Transverse colon (tissue), 3 donors: Measurements from ENCODE around the gene OXCT1.

Source experiments
- POLR2A ChIP-seq: fragments of 450-650 bp; IDR thresholded peaks from one replicate; pipeline ENCODE4 v1.6.1; 2016; ENCODE audit warnings: antibody characterized with exemption, mild to moderate bottlenecking, moderate library complexity
- TF ChIP-seq, protein P1 (sequence below), 5 experiments: fragments of 200-600 bp in 3 of 5; fragments of 450-650 bp in 2 of 5; sonication (generic) in 3 of 5; IDR thresholded peaks; 1 replicate in 2 of 5; 2 replicates in 3 of 5; pipeline ENCODE4 v1.5.1; 2016 to 2017; ENCODE audit warnings: antibody characterized with exemption in 5 of 5, inconsistent platforms in 3 of 5, mild to moderate bottlenecking in 2 of 5, moderate library complexity in 1 of 5

- no peak for TF ChIP-seq POLR2A
- TF ChIP-seq, protein P1, sequence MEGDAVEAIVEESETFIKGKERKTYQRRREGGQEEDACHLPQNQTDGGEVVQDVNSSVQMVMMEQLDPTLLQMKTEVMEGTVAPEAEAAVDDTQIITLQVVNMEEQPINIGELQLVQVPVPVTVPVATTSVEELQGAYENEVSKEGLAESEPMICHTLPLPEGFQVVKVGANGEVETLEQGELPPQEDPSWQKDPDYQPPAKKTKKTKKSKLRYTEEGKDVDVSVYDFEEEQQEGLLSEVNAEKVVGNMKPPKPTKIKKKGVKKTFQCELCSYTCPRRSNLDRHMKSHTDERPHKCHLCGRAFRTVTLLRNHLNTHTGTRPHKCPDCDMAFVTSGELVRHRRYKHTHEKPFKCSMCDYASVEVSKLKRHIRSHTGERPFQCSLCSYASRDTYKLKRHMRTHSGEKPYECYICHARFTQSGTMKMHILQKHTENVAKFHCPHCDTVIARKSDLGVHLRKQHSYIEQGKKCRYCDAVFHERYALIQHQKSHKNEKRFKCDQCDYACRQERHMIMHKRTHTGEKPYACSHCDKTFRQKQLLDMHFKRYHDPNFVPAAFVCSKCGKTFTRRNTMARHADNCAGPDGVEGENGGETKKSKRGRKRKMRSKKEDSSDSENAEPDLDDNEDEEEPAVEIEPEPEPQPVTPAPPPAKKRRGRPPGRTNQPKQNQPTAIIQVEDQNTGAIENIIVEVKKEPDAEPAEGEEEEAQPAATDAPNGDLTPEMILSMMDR (IDR thresholded peaks at IDR 0.05), result no peak
These were observed 96.4 kb downstream of the OXCT1 start for GRCh38 chr5:41773799-41774198.
